ENCODE measurements around the gene TPM1. TPM values are rescaled to one million over a fixed set of nuclear protein-coding genes. Genes with fewer than 3 reads are reported as not detected.
A peak's percentile ranks its signal among the peaks of the same experiment; 100 is the strongest.

The TPM1 gene
- total and polyA plus RNA-seq, 8 donors, result 230 to 2,605 (median 783) TPM

- no peak overlapping the region for H3K4me3 ChIP-seq
- no peak for TF ChIP-seq POLR2AphosphoS5 (IDR thresholded peaks at IDR 0.05)
- no peak for TF ChIP-seq EP300 (IDR thresholded peaks at IDR 0.05)
- no peak for TF ChIP-seq POLR2A (IDR thresholded peaks at IDR 0.05)
- no peak for TF ChIP-seq CTCF (IDR thresholded peaks at IDR 0.05)
- DNase-seq, result no peak
- H3K27me3 ChIP-seq, result no peaks in the 10 kb centered on the region
- H3K9me3 ChIP-seq, result no peaks in the 10 kb centered on the region
- peaks cover 0 to 12% (median 6%) of the 10 kb centered on the region in 4 donors for H3K4me1 ChIP-seq
- H3K36me3 ChIP-seq, result no peaks in the 10 kb centered on the region
- H3K27ac ChIP-seq, result no peak overlapping the region
- intact Hi-C loops (cut with DNase I; ENCODE audit: low total_unique reads), result no loop called here
Observed at GRCh38 chr15:63022663-63023062, 19.9 kb upstream of the TPM1 start.

GRCh38 chr15:63023351-63023945, 19.1 kb upstream of the TPM1 start:
- intact Hi-C loops (cut with DNase I; ENCODE audit: low total_unique reads), result no loop called here
- no peak for TF ChIP-seq POLR2A (IDR thresholded peaks at IDR 0.05)
- no peak for TF ChIP-seq POLR2AphosphoS5 (IDR thresholded peaks at IDR 0.05)
- TF ChIP-seq EP300 (IDR thresholded peaks at IDR 0.05), result no peak
- no peak for TF ChIP-seq CTCF (IDR thresholded peaks at IDR 0.05)
- H3K9me3 ChIP-seq, result no peaks in the 10 kb centered on the region
- H3K4me1 ChIP-seq, result peaks cover 0 to 12% (median 6%) of the 10 kb centered on the region in 4 donors
- WGBS, 5 donors, result 68 to 85% (median 79%) methylated on average over 3 of the region's 3 CpGs
- H3K4me3 ChIP-seq, result no peak overlapping the region
- no peak for DNase-seq
- no peaks in the 10 kb centered on the region for H3K27me3 ChIP-seq
- no peaks in the 10 kb centered on the region for H3K36me3 ChIP-seq
- H3K27ac ChIP-seq, result peak overlapping the region in 1 of 5 donors; percentile 21

- intact Hi-C loops (cut with DNase I; ENCODE audit: low total_unique reads), result no loop called here
- H3K36me3 ChIP-seq, result no peaks in the 10 kb centered on the region
Observed at GRCh38 chr15:63025460-63025859, 17.1 kb upstream of the TPM1 start.

GRCh38 chr15:63027646-63028045, 14.9 kb upstream of the TPM1 start:
- DNase-seq, result no peak
- TF ChIP-seq EP300 (IDR thresholded peaks at IDR 0.05) (no peak), POLR2A (IDR thresholded peaks at IDR 0.05) (no peak), POLR2AphosphoS5 (IDR thresholded peaks at IDR 0.05) (no peak), CTCF (IDR thresholded peaks at IDR 0.05) (no peak)
- intact Hi-C loops (cut with DNase I; ENCODE audit: low total_unique reads), result no loop called here
- no peaks in the 10 kb centered on the region for H3K9me3 ChIP-seq
- peaks cover 0 to 5% (median 2%) of the 10 kb centered on the region in 4 donors for H3K4me1 ChIP-seq
- 80 to 91% (median 86%) methylated on average over 2 of the region's 2 CpGs for WGBS, 5 donors
- H3K27ac ChIP-seq, result no peak overlapping the region
- no peaks in the 10 kb centered on the region for H3K27me3 ChIP-seq
- H3K36me3 ChIP-seq, result no peaks in the 10 kb centered on the region
- H3K4me3 ChIP-seq, result no peak overlapping the region

More at GRCh38 chr15:63025460-63025859, 17.1 kb upstream of the TPM1 start:
- H3K4me3 ChIP-seq, result no peak overlapping the region
- 87 to 92% (median 90%) methylated on average over 6 of the region's 6 CpGs for WGBS, 5 donors
- H3K4me1 ChIP-seq, result peaks cover 0 to 5% (median 2%) of the 10 kb centered on the region in 4 donors
- no peak overlapping the region for H3K27ac ChIP-seq
- TF ChIP-seq CTCF (IDR thresholded peaks at IDR 0.05) (no peak), POLR2A (IDR thresholded peaks at IDR 0.05) (no peak), POLR2AphosphoS5 (IDR thresholded peaks at IDR 0.05) (no peak), EP300 (IDR thresholded peaks at IDR 0.05) (no peak)
- H3K27me3 ChIP-seq, result no peaks in the 10 kb centered on the region
- no peak for DNase-seq
- H3K9me3 ChIP-seq, result no peaks in the 10 kb centered on the region
